Hair follicle dermal papilla cell (primary cell): Measurements from ENCODE around the gene MAPRE3. TPM values are rescaled to one million over a fixed set of nuclear protein-coding genes. Genes with fewer than 3 reads are reported as not detected.

Source experiments
- total RNA-seq: library from RNA; depleted of rRNA; stranded (reverse); fragments of >200 nt; gene quantifications from 2 replicates; pipeline ENCODE4 v1.2.3, GENCODE V29; 2012

MAPRE3 gene
- total RNA-seq, result 3.4 and 6.0 TPM in 2 replicates

DNA sequence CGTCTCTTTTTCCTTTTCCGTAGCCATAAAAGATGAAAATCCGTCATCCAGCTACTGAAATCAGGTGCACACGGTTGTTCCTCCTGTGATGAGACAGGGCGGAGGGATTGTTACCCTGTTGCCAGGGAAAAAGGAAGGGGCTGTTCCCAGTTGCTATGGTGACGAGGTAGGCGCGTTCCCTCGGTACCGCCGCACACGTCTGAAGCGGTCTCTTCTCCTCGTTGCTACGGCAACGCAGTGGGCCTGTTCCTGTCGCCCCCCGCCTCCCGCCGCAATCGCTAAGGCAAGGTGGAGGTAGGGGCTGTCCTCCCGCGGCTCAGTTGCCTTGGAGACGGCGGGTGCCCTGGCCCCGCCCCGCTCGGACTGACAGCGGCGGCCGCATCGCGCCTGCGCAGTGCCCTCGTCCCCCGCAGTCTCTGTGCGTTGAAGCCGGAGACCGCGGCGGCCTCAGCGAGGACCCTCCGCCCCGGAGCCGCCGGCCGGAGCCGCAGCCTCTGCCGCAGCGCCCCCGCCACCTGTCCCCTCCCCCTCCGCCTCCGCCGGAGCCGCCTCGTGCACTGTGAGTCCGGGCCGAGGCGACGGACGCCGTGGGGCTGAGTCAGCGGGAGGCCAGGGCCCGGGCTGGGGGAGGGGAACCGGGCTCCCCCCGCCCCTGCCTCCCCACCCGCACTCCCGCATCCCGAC is at the start of gene MAPRE3:
Gene MAPRE3, plus strand, starts transcription at position 394 of the 684 bp plus-strand sequence. CDS start 51,582 bp downstream, outside the sequence.

DNA sequence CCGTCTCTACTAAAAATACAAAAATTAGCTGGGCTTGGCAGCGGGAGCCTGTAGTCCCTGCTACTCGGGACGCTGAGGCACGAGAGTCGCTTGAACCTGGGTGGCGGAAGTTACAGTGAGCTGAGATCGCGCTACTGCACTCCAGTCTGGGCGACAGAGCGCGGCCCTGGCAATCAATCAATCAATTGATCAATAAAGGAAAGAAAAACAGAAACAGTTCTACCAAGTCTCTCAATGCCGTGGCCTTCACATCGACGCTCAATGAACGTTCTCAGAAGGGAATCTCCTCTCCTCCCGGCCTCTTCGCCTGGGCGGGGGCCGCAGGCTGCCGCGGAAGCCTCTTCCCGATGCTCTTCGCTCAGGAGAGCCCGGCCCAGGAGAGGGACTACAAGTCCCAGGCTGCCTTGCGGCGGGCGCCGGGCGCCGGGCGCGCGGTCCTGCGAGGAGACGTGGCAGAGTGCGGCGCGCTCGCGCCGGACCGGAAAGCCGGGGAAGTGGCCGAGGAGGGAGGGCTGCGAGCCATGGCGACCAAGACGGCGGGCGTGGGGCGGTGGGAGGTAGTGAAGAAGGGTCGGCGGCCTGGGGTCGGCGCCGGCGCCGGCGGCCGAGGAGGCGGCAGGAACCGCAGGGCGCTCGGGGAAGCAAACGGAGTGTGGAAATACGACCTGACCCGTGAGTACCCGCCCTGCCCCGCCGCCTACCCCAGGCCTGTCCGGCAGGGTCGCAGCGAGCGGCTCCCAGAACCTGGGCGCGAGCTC is 62.2 kb downstream of the MAPRE3 start, which contains the start of gene TMEM214:
Gene TMEM214, plus strand, starts transcription at position 471 of the 758 bp plus-strand sequence. Its CDS starts 51 bp downstream, at position 522.

GRCh38 chr2:27050996-27051901 is 80.8 kb downstream of the MAPRE3 start, which contains the start of gene AGBL5:
Gene AGBL5, plus strand, starts transcription at chr2:27051668. Its CDS starts 1,291 bp downstream, at chr2:27052959.

DNA sequence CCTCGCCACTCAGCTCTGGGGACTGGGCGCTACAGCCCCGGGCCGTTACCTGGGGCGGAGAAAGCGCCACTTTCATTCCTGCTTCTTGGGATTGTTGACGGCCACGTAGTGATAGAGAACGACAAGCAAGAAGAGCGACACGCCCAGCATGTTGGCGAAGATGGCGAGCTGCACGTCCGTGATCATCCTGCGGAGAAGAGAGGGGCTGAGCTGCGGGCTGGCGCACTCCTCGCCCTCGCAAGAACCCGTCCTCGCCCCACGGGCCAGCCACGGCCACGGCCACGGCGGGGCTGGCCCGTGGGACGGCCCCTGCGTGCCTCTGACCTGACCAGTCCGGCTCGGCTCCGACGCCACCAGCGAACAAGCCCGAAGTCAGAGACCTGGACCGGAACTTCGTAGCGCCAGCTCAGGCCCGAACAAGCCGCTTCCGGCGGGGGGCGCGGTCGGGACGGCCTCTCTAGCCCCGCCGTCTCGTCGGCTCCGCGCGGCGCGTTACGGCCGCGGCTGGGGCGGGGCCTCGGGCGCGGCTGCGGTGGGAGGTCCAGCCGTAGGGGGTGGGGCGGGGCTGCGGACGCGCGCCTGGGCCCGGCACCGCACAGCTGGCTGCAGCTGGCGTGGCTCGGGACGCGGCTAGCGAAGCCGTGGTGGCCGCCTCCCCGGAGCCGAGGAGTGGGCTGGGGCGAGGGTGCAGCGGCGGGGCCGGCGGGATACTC is 101.0 kb downstream of the MAPRE3 start, which contains the start of gene OST4:
Gene OST4, minus strand, starts transcription at position 378 of the 713 bp plus-strand sequence.

Other genes with a start within 250 kb of the MAPRE3 start
- 73.3 and 74.2 TPM in 2 replicates for gene SLC35F6, start 206.4 kb upstream of the MAPRE3 start, total RNA-seq
- 0.97 and 2.2 TPM in 2 replicates for gene CENPA, start 184.6 kb upstream of the MAPRE3 start, total RNA-seq
- gene DPYSL5, start 122.5 kb upstream of the MAPRE3 start, total RNA-seq, result not detected in 2 replicates
- gene TMEM214, start 62.3 kb downstream of the MAPRE3 start, total RNA-seq, result 65.7 and 77.4 TPM in 2 replicates
- gene AGBL5, start 81.0 kb downstream of the MAPRE3 start, total RNA-seq, result 28.9 and 29.5 TPM in 2 replicates
- gene OST4, start 101.0 kb downstream of the MAPRE3 start, total RNA-seq, result 145 and 193 TPM in 2 replicates
- 147 and 151 TPM in 2 replicates for gene EMILIN1, start 108.0 kb downstream of the MAPRE3 start, total RNA-seq
- gene KHK, start 116.1 kb downstream of the MAPRE3 start, total RNA-seq, result 0.32 and 0.36 TPM in 2 replicates
- 1.5 and 1.9 TPM in 2 replicates for gene CGREF1, start 148.5 kb downstream of the MAPRE3 start, total RNA-seq
- 0.24 TPM in 1 of 2 replicates, not detected in the other for gene ABHD1, start 153.2 kb downstream of the MAPRE3 start, total RNA-seq
- gene PREB, start 164.0 kb downstream of the MAPRE3 start, total RNA-seq, result 43.2 and 45.2 TPM in 2 replicates
- gene PRR30, start 168.8 kb downstream of the MAPRE3 start, total RNA-seq, result not detected in 2 replicates
- not detected in 2 replicates for gene TCF23, start 178.4 kb downstream of the MAPRE3 start, total RNA-seq
- 153 TPM in 2 replicates for gene ATRAID, start 241.4 kb downstream of the MAPRE3 start, total RNA-seq
- 17.0 and 19.8 TPM in 2 replicates for gene SLC5A6, start 241.6 kb downstream of the MAPRE3 start, total RNA-seq
- gene CAD, start 246.7 kb downstream of the MAPRE3 start, total RNA-seq, result 33.2 and 44.8 TPM in 2 replicates